Activated CD8-positive, alpha-beta T cell treated with anti-CD3 and anti-CD28 coated beads for 36 hours (primary cell): ENCODE measurements around the gene RABGAP1L. TPM values are rescaled to one million over a fixed set of nuclear protein-coding genes. Genes with fewer than 3 reads are reported as not detected.

Experiments used
- ATAC-seq: fragments of 200-7000 bp; cut with Tn5 transposase; one replicate; pipeline ENCODE4 v1.10.0; 2021; ENCODE audit warnings: mild to moderate bottlenecking, moderate library complexity
- CTCF ChIA-PET: fragments of 350-600 bp; sonication (Branson Sonifier 250); formaldehyde crosslinking; loops from one replicate; lab custom pipeline; 2021; ENCODE audit warnings: antibody characterized with exemption; lab: Charles Lee
- POLR2A ChIA-PET: fragments of 350-600 bp; sonication (Branson Sonifier 250); formaldehyde crosslinking; loops from one replicate; lab custom pipeline; 2021; ENCODE audit warnings: antibody characterized with exemption; lab: Charles Lee
- DNase-seq: peaks from one replicate; pipeline ENCODE4 v3.0.0-alpha.2; 2020
- H3K27ac Mint-ChIP-seq: one replicate; pipeline ENCODE4 v1.8.0; 2021; ENCODE audit warnings: mild to moderate bottlenecking, mixed read lengths
- H3K27me3 Mint-ChIP-seq: one replicate; pipeline ENCODE4 v1.8.0; 2021; ENCODE audit warnings: mixed read lengths
- H3K36me3 Mint-ChIP-seq: one replicate; pipeline ENCODE4 v1.8.0; 2021; ENCODE audit warnings: low read depth, mixed read lengths
- H3K4me1 Mint-ChIP-seq: one replicate; pipeline ENCODE4 v1.8.0; 2021; ENCODE audit warnings: low read depth, mixed read lengths
- H3K4me3 Mint-ChIP-seq: one replicate; pipeline ENCODE4 v1.8.0; 2021; ENCODE audit warnings: mild to moderate bottlenecking, moderate library complexity, mixed read lengths
- H3K9me3 Mint-ChIP-seq: one replicate; pipeline ENCODE4 v1.8.0; 2021; ENCODE audit warnings: mixed read lengths
- CTCF ChIP-seq: fragments of 200-600 bp; IDR thresholded peaks from one replicate; pipeline ENCODE4 v1.8.0; 2022; ENCODE audit warnings: antibody characterized with exemption, mild to moderate bottlenecking
- intact Hi-C: fragments of 100-400 bp; cut with micrococcal nuclease; formaldehyde crosslinking; loops from one replicate; pipeline ENCODE4 v1.10.0; 2022
- total RNA-seq, 2 experiments: library from RNA; stranded (reverse); gene quantifications; one replicate each; pipeline ENCODE4 v1.2.3, GENCODE V29; 2021

RABGAP1L gene
- total RNA-seq, 2 experiments from 2014 or later: 26.9 to 29.4 TPM

DNA sequence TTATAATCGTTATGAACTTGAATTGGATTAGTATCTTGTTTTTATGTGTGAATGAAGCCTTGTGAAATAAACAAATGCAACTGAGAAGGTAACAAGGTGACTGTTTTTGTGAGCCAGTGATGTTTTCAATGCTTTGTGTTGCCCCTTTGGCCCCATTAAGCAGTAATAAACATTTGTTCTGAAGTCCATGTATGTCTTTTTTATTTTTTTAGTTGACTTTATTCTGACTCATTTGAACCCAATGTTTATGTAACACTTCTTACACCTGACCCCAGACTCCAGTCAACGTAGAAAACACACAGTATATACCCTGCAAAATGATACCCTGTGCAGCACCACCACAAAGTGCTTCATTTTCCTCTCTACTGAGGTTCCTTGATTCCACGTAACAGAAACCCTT is 835.8 kb downstream of the RABGAP1L start:
- intact Hi-C loops: loop anchor here (5.0 kb wide), 1 partner anchor 1128 kb away; the partner anchor contains the start of genes GAS5 and ZBTB37
- ChIA-PET CTCF (interaction anchor here (1.2 to 1.5 kb wide), 3 partner anchors 10 to 14 kb away, joined by 4 to 7 read pairs (median 5); no protein-coding TSS in a partner anchor), POLR2A (interaction anchor here (1.0 to 1.3 kb wide), 2 partner anchors 8 to 27 kb away, joined by 3 read pairs; no protein-coding TSS in a partner anchor)
- no peak for ATAC-seq
- Mint-ChIP-seq H3K27me3 (no peaks in the 10 kb centered on the region), H3K27ac (no peak overlapping the region), H3K4me3 (no peak overlapping the region), H3K9me3 (no peaks in the 10 kb centered on the region), H3K36me3 (peaks cover 5% of the 10 kb centered on the region), H3K4me1 (peaks cover 27% of the 10 kb centered on the region)
- DNase-seq: no peak
- no peak for TF ChIP-seq CTCF

DNA sequence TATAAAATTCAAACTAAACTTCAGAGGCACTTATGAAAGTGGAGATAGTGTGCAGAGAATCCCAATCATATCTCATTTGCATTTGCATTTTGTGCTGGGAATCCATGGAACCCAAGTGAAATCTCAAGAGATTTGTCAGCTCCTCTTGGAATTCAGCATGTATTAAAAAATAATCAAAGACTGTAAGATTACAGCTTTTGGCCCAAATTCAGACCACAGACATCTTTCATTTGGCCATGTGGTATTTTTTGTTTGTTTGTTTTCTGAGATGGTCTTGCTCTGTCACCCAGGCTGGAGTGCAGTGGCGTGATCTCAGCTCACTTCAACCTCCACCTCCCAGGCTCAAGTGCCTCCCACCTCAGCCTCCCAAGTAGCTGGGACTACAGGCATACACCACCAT is 836.6 kb downstream of the RABGAP1L start:
- Mint-ChIP-seq H3K27me3 (no peaks in the 10 kb centered on the region), H3K27ac (no peak overlapping the region), H3K9me3 (no peaks in the 10 kb centered on the region), H3K36me3 (peaks cover 7% of the 10 kb centered on the region), H3K4me3 (no peak overlapping the region), H3K4me1 (peaks cover 21% of the 10 kb centered on the region)
- TF ChIP-seq CTCF: no peak
- POLR2A ChIA-PET: interaction anchor here (1.0 to 1.3 kb wide), 2 partner anchors 9 to 28 kb away, joined by 3 read pairs; no protein-coding TSS in a partner anchor
- intact Hi-C loops: loop anchor here (5.0 kb wide), 1 partner anchor 1129 kb away; the partner anchor contains the start of genes GAS5 and ZBTB37
- CTCF ChIA-PET: interaction anchor here (0.9 to 2.2 kb wide), 5 partner anchors 9 to 196 kb away, joined by 4 to 7 read pairs (median 4); no protein-coding TSS in a partner anchor
- ATAC-seq: no peak
- no peak for DNase-seq

DNA sequence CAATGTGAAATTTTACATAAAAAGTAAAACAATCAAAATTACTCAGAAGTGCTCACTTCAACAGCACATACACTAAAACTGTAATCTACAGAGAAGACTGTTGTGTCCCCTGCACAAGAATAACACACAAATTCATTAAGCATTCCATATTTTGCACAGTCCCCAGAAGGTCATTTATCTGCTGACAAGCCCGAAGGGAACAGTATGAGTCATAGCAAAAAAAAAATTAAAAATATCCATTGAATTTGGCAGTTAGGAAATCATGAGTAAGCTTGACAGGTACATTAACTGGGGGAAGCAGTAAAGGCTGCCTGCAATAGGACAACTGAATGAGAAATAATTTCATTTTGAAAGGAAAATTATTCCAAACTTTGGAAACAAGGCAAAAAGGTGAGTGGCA is 837.2 kb downstream of the RABGAP1L start:
- H3K9me3 Mint-ChIP-seq: no peaks in the 10 kb centered on the region
- TF ChIP-seq CTCF: no peak
- intact Hi-C loops: loop anchor here (5.0 kb wide), 1 partner anchor 1129 kb away; the partner anchor contains the start of genes GAS5 and ZBTB37
- peaks cover 12% of the 10 kb centered on the region for H3K36me3 Mint-ChIP-seq
- no peaks in the 10 kb centered on the region for H3K27me3 Mint-ChIP-seq
- no peak overlapping the region for H3K4me3 Mint-ChIP-seq
- CTCF ChIA-PET: interaction anchor here (0.9 to 2.2 kb wide), 4 partner anchors 10 to 196 kb away, joined by 4 to 7 read pairs (median 4); no protein-coding TSS in a partner anchor
- H3K4me1 Mint-ChIP-seq: peaks cover 24% of the 10 kb centered on the region
- ATAC-seq (no peak), DNase-seq (no peak)
- POLR2A ChIA-PET: interaction anchor here (0.6 kb wide), 1 partner anchor 157 kb away, joined by 3 read pairs; no protein-coding TSS in a partner anchor
- peak overlapping the region; percentile 11 for H3K27ac Mint-ChIP-seq

- H3K36me3 Mint-ChIP-seq: peaks cover 18% of the 10 kb centered on the region
- peaks cover 26% of the 10 kb centered on the region for H3K4me1 Mint-ChIP-seq
- ChIA-PET POLR2A (interaction anchor here (0.6 to 2.8 kb wide), 3 partner anchors 11 to 158 kb away, joined by 3 to 8 read pairs (median 3); partner anchors contain the start of gene MRPS14), CTCF (interaction anchor here (1.5 to 2.2 kb wide), 2 partner anchors 10 to 197 kb away, joined by 4 to 6 read pairs; no protein-coding TSS in a partner anchor)
- H3K27me3 Mint-ChIP-seq: no peaks in the 10 kb centered on the region
- H3K9me3 Mint-ChIP-seq: no peaks in the 10 kb centered on the region
- DNase-seq (no peak), ATAC-seq (no peak)
- H3K27ac Mint-ChIP-seq: peak overlapping the region; percentile 47
- intact Hi-C loops: loop anchor here (5.0 kb wide), 1 partner anchor 1130 kb away; the partner anchor contains the start of genes GAS5 and ZBTB37
- H3K4me3 Mint-ChIP-seq: no peak overlapping the region
- no peak for TF ChIP-seq CTCF
Measured at GRCh38 chr1:174997041-174997440, 837.7 kb downstream of the RABGAP1L start.
